CD4-positive, alpha-beta memory T cell (primary cell): ENCODE data around the gene HEMGN. TPM values are rescaled to one million over a fixed set of nuclear protein-coding genes. Genes with fewer than 3 reads are reported as not detected.

ENCODE experiments used
- CTCF ChIA-PET: fragments of 350-600 bp; sonication (Branson Sonifier 250); formaldehyde crosslinking; loops from one replicate; lab custom pipeline; 2021; ENCODE audit warnings: inconsistent platforms; ENCODE audit not compliant: partially characterized antibody; lab: Charles Lee
- POLR2A ChIA-PET: fragments of 350-600 bp; sonication (Branson Sonifier 250); formaldehyde crosslinking; loops from one replicate; lab custom pipeline; 2021; ENCODE audit not compliant: partially characterized antibody; lab: Charles Lee
- DNase-seq, 5 donors: peaks; one replicate each; pipeline versions ENCODE4 v3.0.0 to v3.0.0-alpha.2; 2020 to 2022; ENCODE audit warnings: mixed read lengths in 1 of 5
- H3K27ac ChIP-seq: one replicate; pipeline ENCODE4 v1.7.0; 2013; ENCODE audit warnings: low read depth, low read length
- H3K27me3 ChIP-seq: 2 replicates; pipeline ENCODE4 v1.7.0; 2013; ENCODE audit warnings: mild to moderate bottlenecking, low read length, moderate library complexity; ENCODE audit not compliant: insufficient read depth
- H3K36me3 ChIP-seq: 2 replicates; pipeline ENCODE4 v1.7.0; 2013; ENCODE audit warnings: mild to moderate bottlenecking, low read length, moderate library complexity; ENCODE audit not compliant: insufficient read depth
- H3K4me1 ChIP-seq: 2 replicates; pipeline ENCODE4 v1.7.0; 2013; ENCODE audit warnings: mild to moderate bottlenecking, low read length, moderate library complexity; ENCODE audit not compliant: insufficient read depth
- H3K4me3 ChIP-seq, 2 donors: one replicate each; pipeline ENCODE4 v1.7.0; 2013; ENCODE audit warnings: low read length in 2 of 2, mild to moderate bottlenecking in 1 of 2
- H3K9me3 ChIP-seq, 2 donors: one replicate each; pipeline ENCODE4 v1.7.0; 2013; ENCODE audit warnings: low read length in 2 of 2, control low read depth in 1 of 2; ENCODE audit not compliant: control insufficient read depth in 1 of 2
- H3K27ac Mint-ChIP-seq, 7 donors: one replicate each; pipeline ENCODE4 v1.8.0; 2020 to 2021; ENCODE audit warnings: mixed read lengths in 7 of 7, mild to moderate bottlenecking in 6 of 7, inconsistent platforms in 3 of 7, moderate library complexity in 3 of 7
- H3K27me3 Mint-ChIP-seq, 2 donors: one replicate each; pipeline ENCODE4 v1.8.0; 2020 to 2021; ENCODE audit warnings: mixed read lengths in 2 of 2
- H3K36me3 Mint-ChIP-seq, 2 donors: one replicate each; pipeline ENCODE4 v1.8.0; 2020 to 2021; ENCODE audit warnings: mixed read lengths in 2 of 2, inconsistent platforms in 1 of 2, mild to moderate bottlenecking in 1 of 2
- H3K4me1 Mint-ChIP-seq, 4 donors: one replicate each; pipeline ENCODE4 v1.8.0; 2020 to 2021; ENCODE audit warnings: mixed read lengths in 4 of 4, mild to moderate bottlenecking in 1 of 4
- H3K4me3 Mint-ChIP-seq, 8 donors: one replicate each; pipeline ENCODE4 v1.8.0; 2020 to 2021; ENCODE audit warnings: mixed read lengths in 8 of 8, mild to moderate bottlenecking in 7 of 8, moderate library complexity in 6 of 8, inconsistent platforms in 3 of 8
- H3K9me3 Mint-ChIP-seq, 8 donors: one replicate each; pipeline ENCODE4 v1.8.0; 2020 to 2021; ENCODE audit warnings: mixed read lengths in 8 of 8, mild to moderate bottlenecking in 5 of 8, inconsistent platforms in 3 of 8, moderate library complexity in 1 of 8
- intact Hi-C: fragments of 100-400 bp; cut with micrococcal nuclease; formaldehyde crosslinking; loops from one replicate; pipeline ENCODE4 v1.15.1; 2023
- polyA plus RNA-seq, 2 donors: library from polyadenylated mRNA; unstranded; fragments of 300-500 nt; fragmentation: Illumina TruSeq; gene quantifications; one replicate each; pipeline ENCODE4 v1.2.3, GENCODE V29; 2021
- total RNA-seq, 2 experiments: library from RNA; stranded (reverse); gene quantifications; one replicate each; pipeline ENCODE4 v1.2.3, GENCODE V29; 2021

HEMGN gene
- total and polyA plus RNA-seq, 4 experiments from 2014 or later = 1.6 to 4.0 (median 2.9) TPM

DNA sequence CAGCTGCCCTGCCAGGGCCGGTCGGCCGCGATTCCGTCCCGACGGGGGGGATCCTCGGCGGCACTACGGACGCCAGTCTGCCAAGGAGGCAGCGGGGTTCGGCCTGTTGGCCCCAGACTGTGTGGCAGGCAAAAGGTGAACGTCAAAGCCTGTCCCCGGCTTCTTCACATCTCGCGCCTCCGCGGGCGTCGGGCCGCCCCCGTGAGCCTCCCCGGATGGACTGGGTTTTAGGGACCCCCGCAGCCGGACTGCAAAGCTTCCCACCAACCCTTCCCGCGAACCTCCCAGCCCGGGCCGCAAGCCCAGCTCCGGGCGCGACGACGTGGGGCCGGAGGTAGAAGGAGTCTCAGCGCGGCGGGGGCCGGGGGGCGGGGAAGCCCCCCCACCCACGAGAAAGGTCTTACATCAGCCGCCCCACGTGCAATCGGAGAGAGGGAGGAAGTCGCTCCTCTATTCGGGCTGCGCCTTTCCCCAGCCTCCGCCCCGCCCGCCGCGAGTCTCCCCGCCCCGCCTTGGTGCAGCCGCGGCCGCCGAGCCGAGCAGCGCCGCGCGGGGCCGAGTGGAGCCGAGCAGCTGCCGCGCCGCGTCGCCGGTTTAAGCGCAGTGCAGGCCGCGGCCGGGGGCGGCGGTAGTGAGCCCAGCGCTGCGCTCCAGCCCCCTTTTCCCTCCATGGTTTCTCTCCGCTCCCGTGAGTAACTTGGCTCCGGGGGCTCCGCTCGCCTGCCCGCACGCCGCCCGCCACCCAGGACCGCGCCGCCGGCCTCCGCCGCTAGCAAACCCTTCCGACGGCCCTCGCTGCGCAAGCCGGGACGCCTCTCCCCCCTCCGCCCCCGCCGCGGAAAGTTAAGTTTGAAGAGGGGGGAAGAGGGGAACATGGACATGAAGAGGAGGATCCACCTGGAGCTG lies 45.0 kb upstream of the HEMGN start, which contains the start of gene ANP32B:
TSS of gene ANP32B (plus strand) at position 659 of the 906 bp plus-strand sequence. CDS start at position 874, 215 bp downstream.
- ChIA-PET POLR2A (interaction anchor here (0.7 to 9.5 kb wide), 35 partner anchors 10 to 350 kb away, joined by 3 to 176 read pairs (median 6); partner anchors contain the start of genes CORO2A, HEMGN, NANS and NCBP1), CTCF (interaction anchor here (0.8 to 5.6 kb wide), 19 partner anchors 10 to 274 kb away, joined by 3 to 61 read pairs (median 4); partner anchors contain the start of gene TRMO)
- DNase-seq = peak; percentile 92 to 95 (median 94)
- peaks cover 37% of the 10 kb centered on the region for H3K4me1 ChIP-seq
- Mint-ChIP-seq H3K4me1 (peaks cover 17 to 47% (median 31%) of the 10 kb centered on the region in 4 donors), H3K4me3 (peak within 1 kb of the TSS; percentile 77 to 94 (median 86)), H3K9me3 (no peaks in the 10 kb centered on the region), H3K27ac (peak within 1 kb of the TSS; percentile 81 to 91 (median 89)), H3K36me3 (peaks cover 0 to 3% of the 10 kb centered on the region in 2 donors), H3K27me3 (no peaks in the 10 kb centered on the region)
- no peaks in the 10 kb centered on the region for H3K27me3 ChIP-seq
- H3K36me3 ChIP-seq = no peaks in the 10 kb centered on the region
- intact Hi-C loops = loop anchor here (1.0 to 10.0 kb wide), 8 partner anchors 9 to 350 kb away; partner anchors contain the start of genes NANS, NCBP1, TBC1D2 and TRMO
- H3K4me3 ChIP-seq = peak within 1 kb of the TSS; percentile 54 to 81
- peak within 1 kb of the TSS; percentile 85 for H3K27ac ChIP-seq
- no peaks in the 10 kb centered on the region for H3K9me3 ChIP-seq

DNA sequence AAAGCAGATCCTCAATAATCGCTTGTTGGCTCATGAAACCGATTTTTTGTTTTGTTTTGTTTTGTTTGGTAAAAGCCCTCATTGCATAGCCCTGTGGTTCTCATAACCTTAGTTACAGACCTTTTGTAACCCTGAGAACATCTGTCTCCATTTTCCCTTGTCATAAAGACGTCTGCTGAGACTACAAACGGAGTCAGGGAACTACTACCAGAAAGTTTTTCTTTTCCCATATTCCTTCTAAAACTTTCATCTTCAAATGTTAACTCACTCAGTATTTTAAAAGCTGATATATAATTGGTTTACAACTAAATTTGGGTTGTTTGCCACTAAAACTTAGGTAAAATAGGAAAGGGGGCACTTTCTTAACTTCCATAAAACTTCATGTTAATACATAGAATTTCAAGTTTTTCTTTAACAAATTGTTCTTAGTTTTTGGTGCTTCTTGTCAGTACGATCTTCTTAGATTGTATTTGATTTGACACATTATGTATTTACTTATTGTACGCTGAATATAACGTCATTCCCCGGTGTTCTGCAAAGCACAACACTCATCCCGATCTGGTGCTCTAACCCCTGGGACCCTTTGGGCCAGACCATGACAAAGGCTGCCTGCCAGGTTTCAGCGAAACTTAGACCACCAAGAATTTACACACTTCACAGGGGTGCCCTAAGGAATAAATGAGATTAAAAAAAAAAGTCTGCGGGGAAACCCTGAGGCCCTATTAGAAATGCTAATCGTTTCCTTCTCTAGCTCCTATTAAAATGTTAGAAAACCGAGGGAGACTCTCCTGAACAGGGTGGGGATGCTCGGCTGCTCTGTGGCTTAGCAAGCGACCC lies 44.1 kb upstream of the HEMGN start:
- POLR2A ChIA-PET = interaction anchor here (0.6 to 9.5 kb wide), 21 partner anchors 10 to 349 kb away, joined by 3 to 176 read pairs (median 11); partner anchors contain the start of genes CORO2A, HEMGN, NANS and NCBP1
- H3K4me1 Mint-ChIP-seq = peaks cover 11 to 39% (median 24%) of the 10 kb centered on the region in 4 donors

GRCh38 chr9:97980918-97981845 lies 43.2 kb upstream of the HEMGN start:
- intact Hi-C loops = loop anchor here (5.0 to 10.0 kb wide), 2 partner anchors 121 to 286 kb away; partner anchors contain the start of gene XPA
- no peaks in the 10 kb centered on the region for H3K9me3 Mint-ChIP-seq
- peaks cover 0 to 3% of the 10 kb centered on the region in 2 donors for H3K36me3 Mint-ChIP-seq
- POLR2A ChIA-PET = interaction anchor here (1.0 to 9.5 kb wide), 8 partner anchors 9 to 275 kb away, joined by 4 to 176 read pairs (median 28); partner anchors contain the start of genes NANS, TBC1D2 and TRMO
- no peaks in the 10 kb centered on the region for H3K36me3 ChIP-seq
- no peak overlapping the region for H3K4me3 ChIP-seq
- peak overlapping the region in 2 of 7 donors; percentile 43 to 89 for H3K27ac Mint-ChIP-seq
- peaks cover 4 to 31% (median 16%) of the 10 kb centered on the region in 4 donors for H3K4me1 Mint-ChIP-seq
- H3K27me3 Mint-ChIP-seq = no peaks in the 10 kb centered on the region
- no peak overlapping the region for H3K27ac ChIP-seq
- no peak for DNase-seq
- H3K4me1 ChIP-seq = peaks cover 20% of the 10 kb centered on the region
- CTCF ChIA-PET = interaction anchor here (0.6 to 5.6 kb wide), 6 partner anchors 27 to 285 kb away, joined by 3 to 61 read pairs (median 6); partner anchors contain the start of gene TRMO
- peak overlapping the region in 1 of 8 donors; percentile 5 for H3K4me3 Mint-ChIP-seq
- H3K27me3 ChIP-seq = no peaks in the 10 kb centered on the region
- H3K9me3 ChIP-seq = no peaks in the 10 kb centered on the region

More for the DNA sequence above, 44.1 kb upstream of the HEMGN start:
- H3K4me3 ChIP-seq = peak overlapping the region; percentile 3 to 67
- H3K4me1 ChIP-seq = peaks cover 29% of the 10 kb centered on the region
- CTCF ChIA-PET = interaction anchor here (0.8 to 5.6 kb wide), 13 partner anchors 9 to 274 kb away, joined by 3 to 61 read pairs (median 4); partner anchors contain the start of gene TRMO
- intact Hi-C loops = loop anchor here (5.0 to 10.0 kb wide), 2 partner anchors 120 to 287 kb away; partner anchors contain the start of gene XPA
- H3K9me3 ChIP-seq = no peaks in the 10 kb centered on the region
- peak overlapping the region; percentile 48 for H3K27ac ChIP-seq
- DNase-seq = no peak
- H3K36me3 ChIP-seq = no peaks in the 10 kb centered on the region
- peak overlapping the region; percentile 1 to 77 (median 64) for H3K4me3 Mint-ChIP-seq
- H3K27me3 Mint-ChIP-seq = no peaks in the 10 kb centered on the region
- H3K27ac Mint-ChIP-seq = peak overlapping the region in 6 of 7 donors; percentile 10 to 89 (median 45)
- H3K9me3 Mint-ChIP-seq = no peaks in the 10 kb centered on the region
- H3K27me3 ChIP-seq = no peaks in the 10 kb centered on the region
- H3K36me3 Mint-ChIP-seq = peaks cover 0 to 3% of the 10 kb centered on the region in 2 donors

DNA sequence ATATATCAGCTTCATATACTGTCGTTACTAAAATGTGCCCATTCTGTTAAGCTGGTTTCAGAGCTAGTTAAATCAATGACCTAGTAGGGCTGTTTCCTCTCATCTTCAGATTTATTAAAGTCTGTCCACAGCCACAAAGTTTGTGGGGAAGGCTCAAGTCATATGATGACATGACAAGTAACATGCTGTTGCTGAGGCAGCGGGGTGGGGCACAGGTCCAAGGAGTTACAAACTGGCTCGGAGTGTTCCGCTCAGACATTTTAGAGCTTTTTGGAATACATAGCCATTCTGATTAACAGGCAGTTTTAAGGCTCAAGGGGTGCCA lies 42.5 kb upstream of the HEMGN start:
- Histone ChIP-seq H3K4me1 (peaks cover 12% of the 10 kb centered on the region), H3K9me3 (no peaks in the 10 kb centered on the region), H3K27me3 (no peaks in the 10 kb centered on the region), H3K27ac (no peak overlapping the region), H3K36me3 (no peaks in the 10 kb centered on the region), H3K4me3 (no peak overlapping the region)
- Mint-ChIP-seq H3K9me3 (no peaks in the 10 kb centered on the region), H3K27ac (peak overlapping the region in 1 of 7 donors; percentile 42), H3K4me1 (peaks cover 2 to 24% (median 12%) of the 10 kb centered on the region in 4 donors), H3K4me3 (no peak overlapping the region), H3K27me3 (no peaks in the 10 kb centered on the region), H3K36me3 (peaks cover 0 to 2% of the 10 kb centered on the region in 2 donors)
- CTCF ChIA-PET = interaction anchor here (1.4 to 5.6 kb wide), 4 partner anchors 26 to 58 kb away, joined by 5 to 61 read pairs (median 6); partner anchors contain the start of gene TRMO
- POLR2A ChIA-PET = interaction anchor here (1.0 to 6.3 kb wide), 3 partner anchors 10 to 77 kb away, joined by 3 to 55 read pairs (median 4); no protein-coding TSS in a partner anchor
- intact Hi-C loops = loop anchor here (5.0 to 10.0 kb wide), 2 partner anchors 122 to 286 kb away; partner anchors contain the start of gene XPA
- DNase-seq = no peak

DNA sequence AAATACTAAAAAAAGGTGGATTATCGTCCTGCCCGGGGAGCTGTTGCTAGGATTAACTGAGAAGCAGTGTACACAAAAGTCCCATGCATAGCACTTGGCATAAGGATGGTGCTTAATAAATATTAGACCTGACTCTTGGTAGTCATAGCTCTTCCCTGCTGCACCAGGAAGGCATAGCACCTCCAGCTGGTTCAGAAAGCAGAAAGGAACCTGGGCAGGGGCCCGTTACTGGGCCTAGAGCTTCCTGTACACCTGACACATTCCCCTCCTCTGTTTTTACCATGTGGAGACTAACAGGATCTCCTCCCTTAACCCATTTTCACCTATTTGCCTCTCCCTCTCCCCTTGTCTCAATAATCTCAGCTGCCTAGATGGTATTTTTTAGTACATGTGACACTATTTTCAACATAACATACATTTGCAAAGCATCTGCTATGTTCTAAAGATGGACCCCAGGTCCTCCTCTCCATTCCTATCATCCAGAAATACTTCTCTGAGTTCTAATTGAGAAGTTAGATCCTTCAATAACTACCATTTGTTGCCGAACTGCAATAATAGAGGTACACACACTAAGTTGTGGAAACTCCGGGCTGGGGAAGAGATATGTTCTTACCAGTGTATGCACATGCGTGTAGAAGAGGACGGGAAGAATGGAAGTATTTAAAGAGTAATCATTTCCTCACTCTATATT lies 42.0 kb upstream of the HEMGN start:
- H3K27ac Mint-ChIP-seq = peak overlapping the region in 1 of 7 donors; percentile 19
- H3K4me1 ChIP-seq = peaks cover 8% of the 10 kb centered on the region
- CTCF ChIA-PET = interaction anchor here (1.0 to 5.6 kb wide), 5 partner anchors 26 to 262 kb away, joined by 3 to 61 read pairs (median 5); partner anchors contain the start of gene TRMO

More for the DNA sequence above, 42.0 kb upstream of the HEMGN start:
- POLR2A ChIA-PET = interaction anchor here (1.0 to 6.3 kb wide), 3 partner anchors 9 to 76 kb away, joined by 3 to 55 read pairs (median 4); no protein-coding TSS in a partner anchor
- H3K4me1 Mint-ChIP-seq = peaks cover 2 to 22% (median 10%) of the 10 kb centered on the region in 4 donors
- peaks cover 0 to 1% of the 10 kb centered on the region in 2 donors for H3K27me3 Mint-ChIP-seq
- intact Hi-C loops = loop anchor here (5.0 to 10.0 kb wide), 2 partner anchors 122 to 285 kb away; partner anchors contain the start of gene XPA
- Histone ChIP-seq H3K27ac (no peak overlapping the region), H3K9me3 (no peaks in the 10 kb centered on the region), H3K27me3 (no peaks in the 10 kb centered on the region), H3K36me3 (no peaks in the 10 kb centered on the region), H3K4me3 (no peak overlapping the region)
- peaks cover 0 to 4% (median 0%) of the 10 kb centered on the region in 8 donors for H3K9me3 Mint-ChIP-seq
- no peak overlapping the region for H3K4me3 Mint-ChIP-seq
- no peak for DNase-seq
- H3K36me3 Mint-ChIP-seq = peaks cover 0 to 3% of the 10 kb centered on the region in 2 donors
